Heart left ventricle (tissue), 16 donors: ENCODE data around the gene GNB2. TPM values are rescaled to one million over a fixed set of nuclear protein-coding genes. Genes with fewer than 3 reads are reported as not detected.

Source experiments
- ATAC-seq, 4 donors: fragments of 200-7000 bp; cut with Tn5 transposase; one replicate each; pipeline ENCODE4 v1.9.1; 2020 to 2022; ENCODE audit warnings: moderate library complexity in 4 of 4, mild to moderate bottlenecking in 3 of 4, moderate number of reproducible peaks in 1 of 4
- DNase-seq, 5 donors: peaks; one replicate each; pipeline ENCODE4 v3.0.0-alpha.2; 2020
- H3K27ac ChIP-seq, 12 donors: fragments of 200-600 bp; sonication (generic) in 4 of 12; one replicate each; pipeline versions ENCODE4 v1.5.0 to v1.8.0; 2016 to 2022; ENCODE audit warnings: mild to moderate bottlenecking in 2 of 12
- H3K27me3 ChIP-seq, 9 donors: fragments of 200-600 bp; sonication (generic) in 2 of 9; one replicate each; pipeline versions ENCODE4 v1.5.1 to v1.8.0; 2016 to 2022; ENCODE audit warnings: mild to moderate bottlenecking in 3 of 9
- H3K36me3 ChIP-seq, 9 donors: fragments of 200-600 bp; sonication (generic) in 2 of 9; one replicate each; pipeline versions ENCODE4 v1.5.0 to v1.8.0; 2018 to 2022; ENCODE audit warnings: mild to moderate bottlenecking in 2 of 9
- H3K4me1 ChIP-seq, 12 donors: fragments of 200-600 bp; sonication (generic) in 4 of 12; one replicate each; pipeline versions ENCODE4 v1.5.0 to v1.8.0; 2016 to 2022; ENCODE audit warnings: mild to moderate bottlenecking in 3 of 12
- H3K4me3 ChIP-seq, 12 donors: fragments of 200-600 bp; sonication (generic) in 4 of 12; one replicate each; pipeline versions ENCODE4 v1.5.0 to v1.8.0; 2017 to 2022; ENCODE audit warnings: mild to moderate bottlenecking in 9 of 12, moderate library complexity in 4 of 12
- H3K9me3 ChIP-seq, 12 donors: fragments of 200-600 bp; sonication (generic) in 4 of 12; one replicate each; pipeline versions ENCODE4 v1.5.0 to v1.8.0; 2016 to 2022; ENCODE audit warnings: mild to moderate bottlenecking in 1 of 12
- POLR2A ChIP-seq, 2 donors: fragments of 450-650 bp; IDR thresholded peaks; one replicate each; pipeline ENCODE4 v1.6.1; 2017; ENCODE audit warnings: antibody characterized with exemption in 2 of 2, mild to moderate bottlenecking in 2 of 2, moderate library complexity in 2 of 2
- WGBS, 4 donors: extraction: QIAGEN DNeasy Blood & Tissue Kit in 2 of 4; methylation state at CpG; one replicate each; pipeline versions ENCODE4 v1.1.5 to v1.1.7; 2013 to 2018; 5-methylcytosine and 5-hydroxymethylcytosine counted together
- intact Hi-C, 10 donors: fragments of 100-400 bp; cut with DNase I; formaldehyde crosslinking; loops; one replicate each; pipeline versions ENCODE4 v1.11.1 to v1.14.2; 2022
- polyA plus RNA-seq, 2 donors: library from polyadenylated mRNA; stranded (reverse); fragments of 200-250 nt; gene quantifications; one replicate each; pipeline ENCODE4 v1.2.3, GENCODE V29; 2013
- total RNA-seq, 9 donors: library from RNA; depleted of rRNA in 2 of 9; stranded (reverse); fragments of >200 nt in 2 of 9; fragmentation: NEBNext Ultra II Directional in 3 of 9; extraction: Animal tissue kit (Norgen Biotek cat#: 25700) in 3 of 9; gene quantifications; one replicate each; pipeline versions ENCODE4 v1.1.0 to v1.2.4, GENCODE V29; 2016 to 2023
- TF ChIP-seq, protein P1 (sequence below), 12 donors: fragments of 200-600 bp; sonication (generic) in 4 of 12; IDR thresholded peaks; one replicate each; pipeline versions ENCODE4 v1.5.0 to v1.8.0; 2018 to 2022; ENCODE audit warnings: antibody characterized with exemption in 12 of 12, mild to moderate bottlenecking in 5 of 12
- donor health status: ischemic (EF 13 %, LVEDD 7.1; RV severe dilation, severe dysfunction).
- donor health status: healthy with polysubstance abuse.
- donor health status: DM: no; HTN: yes; CAD: no.
- donor health status: DM: no; HTN: no; CAD: no.
- donor health status: ischemic (EF 25% LVEDD 6.9; RV normal size, moderate dysfunction).
- donor health status: ischemic (EF 25% LVEDD 5.7; RV mildly dilated, moderate dysfunction).
- donor health status: healthy.
- donor health status: DM: yes; HTN: yes; CAD: no.
- donor health status: ischemic (EF 35%, LVEDD 5.7; RV mildly dilated, moderate dysfunction).
- donor health status: nonischemic (EF 11% LVEDD 7.7; RV severe dilation, severe dysfunction).
- donor health status: DM: yes; HTN: yes; CAD: no.
- donor health status: PGD.
- donor health status: ischemic (EF 29% LVEDD 5.4; RV normal size, mild dysfunction).
- donor health status: nonischemic (EF 23%, LVEDD 6.1; RV moderate dilation, normal function).

The GNB2 gene
- total and polyA plus RNA-seq, 11 donors, result 48.0 to 199 (median 122) TPM

DNA sequence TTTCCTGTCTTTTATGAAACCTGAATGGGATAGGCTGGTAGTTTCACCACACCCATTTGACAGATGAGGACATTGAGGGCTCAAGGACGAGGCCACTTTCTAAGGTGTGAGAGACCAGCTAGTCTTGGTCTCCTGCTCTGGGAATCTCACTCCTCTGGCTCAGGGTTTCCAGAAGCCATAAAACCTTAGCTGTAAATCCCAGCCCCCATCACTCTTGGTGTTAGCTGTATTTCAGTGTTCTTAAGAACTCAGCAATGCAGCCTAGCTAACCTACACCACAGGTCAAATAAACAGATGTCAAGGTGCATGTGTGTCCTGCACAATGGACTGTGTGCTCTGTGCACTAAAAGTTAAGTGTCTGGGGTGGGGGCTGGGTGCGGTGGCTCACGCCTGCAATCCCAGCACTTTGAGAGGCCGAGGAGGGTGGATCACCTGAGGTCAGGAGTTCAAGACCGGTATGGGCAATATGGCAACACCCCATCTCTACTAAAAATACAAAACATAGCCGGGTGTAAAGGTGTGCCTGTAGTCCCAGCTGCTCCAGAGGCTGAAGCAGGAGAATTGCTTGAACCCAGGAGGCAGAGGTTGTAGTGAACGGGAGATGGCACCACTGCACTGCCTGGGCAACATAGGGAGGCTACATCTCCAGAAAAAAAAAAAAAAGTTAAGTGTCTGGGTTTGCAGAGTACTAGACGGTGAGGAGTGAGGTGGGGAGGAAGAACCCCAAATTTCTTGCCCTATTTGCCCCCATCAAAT is 46.2 kb downstream of the GNB2 start:
- peaks cover 11 to 50% (median 34%) of the 10 kb centered on the region in 9 donors for H3K27me3 ChIP-seq
- intact Hi-C loops, result loop anchor here in 2 of 10 donors (5.0 to 10.0 kb wide), 3 partner anchors 128 to 255 kb away; partner anchors contain the start of gene SPACDR (in 1 of the 2)
- WGBS, 4 donors, result 53 to 60% (median 58%) methylated on average over 7 to 8 of the region's 8 CpGs

DNA sequence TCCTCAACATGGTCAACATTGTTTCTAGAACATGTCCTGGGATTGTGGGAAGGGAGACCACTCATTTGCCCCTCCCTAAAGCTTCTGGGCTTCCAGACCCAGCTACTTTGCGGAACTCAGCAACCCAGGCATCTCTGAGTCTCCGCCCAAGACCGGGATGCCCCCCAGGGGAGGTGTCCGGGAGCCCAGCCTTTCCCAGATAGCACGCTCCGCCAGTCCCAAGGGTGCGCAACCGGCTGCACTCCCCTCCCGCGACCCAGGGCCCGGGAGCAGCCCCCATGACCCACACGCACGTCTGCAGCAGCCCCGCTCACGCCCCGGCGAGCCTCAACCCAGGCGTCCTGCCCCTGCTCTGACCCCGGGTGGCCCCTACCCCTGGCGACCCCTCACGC is 46.7 kb downstream of the GNB2 start, which contains the start of gene EPO:
EPO (plus strand) TSS at position 190 of the 392 bp plus-strand sequence. CDS start 513 bp downstream, outside the sequence.
- 1 to 7% (median 2%) methylated on average over 6 to 21 of the region's 21 CpGs for WGBS, 4 donors
- no peak for ATAC-seq
- peaks cover 0 to 11% (median 0%) of the 10 kb centered on the region in 12 donors for H3K4me1 ChIP-seq
- DNase-seq, result peak in 1 of 5 donors; percentile 54
- peaks cover 11 to 52% (median 36%) of the 10 kb centered on the region in 9 donors for H3K27me3 ChIP-seq
- TF ChIP-seq POLR2A (IDR thresholded peaks at IDR 0.05), result no peak
- TF ChIP-seq, protein P1, sequence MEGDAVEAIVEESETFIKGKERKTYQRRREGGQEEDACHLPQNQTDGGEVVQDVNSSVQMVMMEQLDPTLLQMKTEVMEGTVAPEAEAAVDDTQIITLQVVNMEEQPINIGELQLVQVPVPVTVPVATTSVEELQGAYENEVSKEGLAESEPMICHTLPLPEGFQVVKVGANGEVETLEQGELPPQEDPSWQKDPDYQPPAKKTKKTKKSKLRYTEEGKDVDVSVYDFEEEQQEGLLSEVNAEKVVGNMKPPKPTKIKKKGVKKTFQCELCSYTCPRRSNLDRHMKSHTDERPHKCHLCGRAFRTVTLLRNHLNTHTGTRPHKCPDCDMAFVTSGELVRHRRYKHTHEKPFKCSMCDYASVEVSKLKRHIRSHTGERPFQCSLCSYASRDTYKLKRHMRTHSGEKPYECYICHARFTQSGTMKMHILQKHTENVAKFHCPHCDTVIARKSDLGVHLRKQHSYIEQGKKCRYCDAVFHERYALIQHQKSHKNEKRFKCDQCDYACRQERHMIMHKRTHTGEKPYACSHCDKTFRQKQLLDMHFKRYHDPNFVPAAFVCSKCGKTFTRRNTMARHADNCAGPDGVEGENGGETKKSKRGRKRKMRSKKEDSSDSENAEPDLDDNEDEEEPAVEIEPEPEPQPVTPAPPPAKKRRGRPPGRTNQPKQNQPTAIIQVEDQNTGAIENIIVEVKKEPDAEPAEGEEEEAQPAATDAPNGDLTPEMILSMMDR (IDR thresholded peaks at IDR 0.05), result no peak
- intact Hi-C loops, result loop anchor here in 2 of 10 donors (10.0 kb wide), 2 partner anchors 155 to 255 kb away; partner anchors contain the start of gene SPACDR (in 1 of the 2)
- no peak within 1 kb of the TSS for H3K27ac ChIP-seq
- H3K36me3 ChIP-seq, result no peaks in the 10 kb centered on the region
- peak within 1 kb of the TSS in 2 of 12 donors; percentile 5 to 28 for H3K4me3 ChIP-seq
- no peaks in the 10 kb centered on the region for H3K9me3 ChIP-seq

More for the DNA sequence above, 46.2 kb downstream of the GNB2 start:
- no peak for ATAC-seq
- H3K27ac ChIP-seq, result no peak overlapping the region
- H3K36me3 ChIP-seq, result no peaks in the 10 kb centered on the region
- TF ChIP-seq, protein P1 (IDR thresholded peaks at IDR 0.05), result no peak
- no peak for TF ChIP-seq POLR2A (IDR thresholded peaks at IDR 0.05)
- DNase-seq, result peak in 1 of 5 donors; percentile 4
- no peaks in the 10 kb centered on the region for H3K9me3 ChIP-seq
- peaks cover 0 to 11% (median 0%) of the 10 kb centered on the region in 12 donors for H3K4me1 ChIP-seq
- H3K4me3 ChIP-seq, result no peak overlapping the region

GRCh38 chr7:100720671-100721504 is 47.3 kb downstream of the GNB2 start:
- no peak for TF ChIP-seq POLR2A (IDR thresholded peaks at IDR 0.05)
- Histone ChIP-seq H3K27ac (no peak overlapping the region), H3K27me3 (peaks cover 11 to 56% (median 36%) of the 10 kb centered on the region in 9 donors), H3K9me3 (no peaks in the 10 kb centered on the region), H3K4me1 (peaks cover 0 to 11% (median 0%) of the 10 kb centered on the region in 12 donors), H3K36me3 (no peaks in the 10 kb centered on the region), H3K4me3 (peak overlapping the region in 2 of 12 donors; percentile 5 to 28)
- intact Hi-C loops, result loop anchor here in 2 of 10 donors (10.0 kb wide), 2 partner anchors 156 to 256 kb away; partner anchors contain the start of gene SPACDR (in 1 of the 2)
- DNase-seq (peak in 1 of 5 donors; percentile 53), ATAC-seq (no peak)
- 3 to 7% (median 4%) methylated on average over 21 to 56 of the region's 56 CpGs for WGBS, 4 donors

GRCh38 chr7:100721505-100721812 is 47.9 kb downstream of the GNB2 start:
- no peak for ATAC-seq
- TF ChIP-seq, protein P1 (IDR thresholded peaks at IDR 0.05), result no peak
- no peak for TF ChIP-seq POLR2A (IDR thresholded peaks at IDR 0.05)
- peak in 1 of 5 donors; percentile 27 for DNase-seq
- intact Hi-C loops, result loop anchor here in 2 of 10 donors (10.0 kb wide), 2 partner anchors 157 to 257 kb away; partner anchors contain the start of gene SPACDR (in 1 of the 2)
- no peak overlapping the region for H3K27ac ChIP-seq
- H3K27me3 ChIP-seq, result peaks cover 11 to 58% (median 36%) of the 10 kb centered on the region in 9 donors
- H3K36me3 ChIP-seq, result no peaks in the 10 kb centered on the region
- H3K9me3 ChIP-seq, result no peaks in the 10 kb centered on the region
- peaks cover 0 to 11% (median 0%) of the 10 kb centered on the region in 12 donors for H3K4me1 ChIP-seq
- 69 to 73% (median 71%) methylated on average over 8 of the region's 8 CpGs for WGBS, 4 donors
- H3K4me3 ChIP-seq, result no peak overlapping the region
